ENCODE results near the gene LIN54. TPM values are rescaled to one million over a fixed set of nuclear protein-coding genes. Genes with fewer than 3 reads are reported as not detected.

Gene LIN54
- total RNA-seq, 1 experiment from 2014 or later, result 14.5 TPM

DNA sequence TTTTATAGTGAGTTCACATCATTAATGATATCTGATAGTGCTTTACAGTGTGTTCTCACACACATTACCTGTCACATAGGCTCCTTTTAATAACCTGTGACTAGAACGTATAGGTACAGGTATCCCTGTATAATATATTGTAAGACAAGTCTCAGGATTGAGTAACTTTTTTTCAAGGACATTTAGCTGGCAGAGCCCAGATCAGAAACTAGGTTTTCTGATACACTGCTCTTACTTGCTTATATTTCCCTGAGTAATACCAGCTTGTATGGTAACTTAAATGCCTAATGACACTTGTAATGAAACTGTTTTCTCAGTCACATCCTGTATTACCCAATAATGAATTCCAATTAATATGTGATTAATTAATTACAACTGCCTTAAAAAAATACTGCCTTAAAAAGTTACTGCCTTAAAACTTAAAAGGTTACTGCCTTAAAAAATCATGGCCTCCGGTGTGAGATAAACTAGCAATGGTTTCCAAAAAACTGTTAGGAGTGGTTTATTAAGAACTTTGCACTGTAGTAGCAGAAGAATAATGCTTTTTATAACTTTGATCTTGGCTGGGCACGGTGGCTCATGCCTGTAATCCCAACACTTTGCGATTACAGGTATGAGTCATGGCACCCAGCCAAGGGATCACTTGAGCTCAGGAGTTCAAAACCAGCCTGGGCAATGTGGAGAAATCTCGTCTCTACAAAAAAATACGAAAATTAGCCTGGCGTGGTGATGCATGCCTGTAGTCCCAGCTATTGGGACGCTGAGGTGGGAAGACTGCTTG is 36.3 kb upstream of the LIN54 start:
- ATAC-seq, result no peak
- TF ChIP-seq, protein P1, sequence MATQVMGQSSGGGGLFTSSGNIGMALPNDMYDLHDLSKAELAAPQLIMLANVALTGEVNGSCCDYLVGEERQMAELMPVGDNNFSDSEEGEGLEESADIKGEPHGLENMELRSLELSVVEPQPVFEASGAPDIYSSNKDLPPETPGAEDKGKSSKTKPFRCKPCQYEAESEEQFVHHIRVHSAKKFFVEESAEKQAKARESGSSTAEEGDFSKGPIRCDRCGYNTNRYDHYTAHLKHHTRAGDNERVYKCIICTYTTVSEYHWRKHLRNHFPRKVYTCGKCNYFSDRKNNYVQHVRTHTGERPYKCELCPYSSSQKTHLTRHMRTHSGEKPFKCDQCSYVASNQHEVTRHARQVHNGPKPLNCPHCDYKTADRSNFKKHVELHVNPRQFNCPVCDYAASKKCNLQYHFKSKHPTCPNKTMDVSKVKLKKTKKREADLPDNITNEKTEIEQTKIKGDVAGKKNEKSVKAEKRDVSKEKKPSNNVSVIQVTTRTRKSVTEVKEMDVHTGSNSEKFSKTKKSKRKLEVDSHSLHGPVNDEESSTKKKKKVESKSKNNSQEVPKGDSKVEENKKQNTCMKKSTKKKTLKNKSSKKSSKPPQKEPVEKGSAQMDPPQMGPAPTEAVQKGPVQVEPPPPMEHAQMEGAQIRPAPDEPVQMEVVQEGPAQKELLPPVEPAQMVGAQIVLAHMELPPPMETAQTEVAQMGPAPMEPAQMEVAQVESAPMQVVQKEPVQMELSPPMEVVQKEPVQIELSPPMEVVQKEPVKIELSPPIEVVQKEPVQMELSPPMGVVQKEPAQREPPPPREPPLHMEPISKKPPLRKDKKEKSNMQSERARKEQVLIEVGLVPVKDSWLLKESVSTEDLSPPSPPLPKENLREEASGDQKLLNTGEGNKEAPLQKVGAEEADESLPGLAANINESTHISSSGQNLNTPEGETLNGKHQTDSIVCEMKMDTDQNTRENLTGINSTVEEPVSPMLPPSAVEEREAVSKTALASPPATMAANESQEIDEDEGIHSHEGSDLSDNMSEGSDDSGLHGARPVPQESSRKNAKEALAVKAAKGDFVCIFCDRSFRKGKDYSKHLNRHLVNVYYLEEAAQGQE (IDR thresholded peaks at IDR 0.05; ENCODE audit: insufficient read depth in 1 of 2, low read depth in 2 of 2, low read length in 1 of 2), result no peak
- TF ChIP-seq SIN3A (IDR thresholded peaks at IDR 0.05; ENCODE audit: borderline replicate concordance, insufficient read depth, low read depth, low read length), result no peak
- no peak for TF ChIP-seq TCF7L2 (IDR thresholded peaks at IDR 0.05; ENCODE audit: low read depth, low read length)
- TF ChIP-seq CTCF (IDR thresholded peaks at IDR 0.05), result no peak
- TF ChIP-seq POLR2AphosphoS5 (IDR thresholded peaks at IDR 0.05; ENCODE audit: low read depth, low read length), result no peak
- DNase-seq (ENCODE audit: low read depth, low spot score), result no peak
- in situ Hi-C loops (cut with HindIII; ENCODE audit: low pct_unique_long_range_greater_than_20kb, low sequenced_read_pairs), result no loop called here
- no TSS peak for BruUV-seq (replicated peaks)
- Histone ChIP-seq H3K36me3 (ENCODE audit: control insufficient read depth, insufficient read depth, low read length) (no peaks in the 10 kb centered on the region; the same call in 1 of the 2 replicates), H3K4me3 (ENCODE audit: low read depth in 2 of 2, low read length in 2 of 2) (no peak overlapping the region), H3K9me3 (ENCODE audit: control insufficient read depth, insufficient read depth, low read depth, low read length) (no peaks in the 10 kb centered on the region), H3K27ac (ENCODE audit: low read length) (no peak overlapping the region), H3K4me1 (ENCODE audit: control insufficient read depth, insufficient read depth, low read length) (no peaks in the 10 kb centered on the region), H3K27me3 (ENCODE audit: control insufficient read depth, insufficient read depth, low read length) (no peaks in the 10 kb centered on the region)
- ChIA-PET POLR2A (no interaction called here), CTCF (no interaction called here)
- intact Hi-C loops (cut with micrococcal nuclease; ENCODE audit: unreplicated experiment), result no loop called here

DNA sequence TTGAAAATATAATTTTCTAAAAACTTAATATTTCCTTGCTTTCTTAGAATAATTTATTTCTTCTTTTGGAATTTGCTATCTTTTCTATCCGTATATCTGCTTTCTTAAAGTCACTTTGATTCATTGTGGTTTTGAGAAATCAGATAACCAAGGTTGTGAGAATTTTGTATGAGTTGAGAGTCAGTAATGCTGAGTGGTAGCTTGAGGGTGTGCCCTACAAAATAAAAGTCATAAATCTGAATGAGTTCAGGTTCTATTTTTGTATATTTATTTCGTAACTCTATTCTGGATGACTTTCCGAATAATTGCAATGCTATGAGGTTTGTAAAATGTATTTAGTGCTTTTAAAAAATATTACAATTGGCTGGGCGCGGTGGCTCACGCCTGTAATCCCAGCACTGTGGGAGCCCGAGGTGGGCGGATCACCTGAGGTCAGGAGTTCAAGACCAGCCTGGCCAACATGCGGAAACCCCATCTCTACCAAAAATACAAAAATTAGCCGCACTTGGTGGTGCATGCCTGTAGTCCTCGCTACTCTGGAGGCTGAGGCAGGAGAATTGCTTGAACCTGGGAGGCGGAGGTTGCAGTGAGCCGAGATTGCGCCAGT is 33.3 kb upstream of the LIN54 start:
- DNase-seq (ENCODE audit: low read depth, low spot score), result no peak

More for the DNA sequence above, 33.3 kb upstream of the LIN54 start:
- H3K27me3 ChIP-seq (ENCODE audit: control insufficient read depth, insufficient read depth, low read length), result no peaks in the 10 kb centered on the region
- in situ Hi-C loops (cut with HindIII; ENCODE audit: low pct_unique_long_range_greater_than_20kb, low sequenced_read_pairs), result no loop called here
- H3K27ac ChIP-seq (ENCODE audit: low read length), result no peak overlapping the region
- no peaks in the 10 kb centered on the region for H3K4me1 ChIP-seq (ENCODE audit: control insufficient read depth, insufficient read depth, low read length)
- no peak for ATAC-seq
- TF ChIP-seq SIN3A (IDR thresholded peaks at IDR 0.05; ENCODE audit: borderline replicate concordance, insufficient read depth, low read depth, low read length) (no peak), POLR2AphosphoS5 (IDR thresholded peaks at IDR 0.05; ENCODE audit: low read depth, low read length) (no peak), TCF7L2 (IDR thresholded peaks at IDR 0.05; ENCODE audit: low read depth, low read length) (no peak), CTCF (IDR thresholded peaks at IDR 0.05) (no peak)
- TF ChIP-seq, protein P1 (IDR thresholded peaks at IDR 0.05; ENCODE audit: insufficient read depth in 1 of 2, low read depth in 2 of 2, low read length in 1 of 2), result no peak
- intact Hi-C loops (cut with micrococcal nuclease; ENCODE audit: unreplicated experiment), result no loop called here
- BruUV-seq (replicated peaks), result no TSS peak
- H3K36me3 ChIP-seq (ENCODE audit: control insufficient read depth, insufficient read depth, low read length), result no peaks in the 10 kb centered on the region
- no peak overlapping the region for H3K4me3 ChIP-seq (ENCODE audit: low read depth in 2 of 2, low read length in 2 of 2)
- no peaks in the 10 kb centered on the region for H3K9me3 ChIP-seq (ENCODE audit: control insufficient read depth, insufficient read depth, low read depth, low read length)
- ChIA-PET POLR2A (no interaction called here), CTCF (no interaction called here)
